PC-9 (cell line): ENCODE measurements around the gene RNF114. TPM values are rescaled to one million over a fixed set of nuclear protein-coding genes. Genes with fewer than 3 reads are reported as not detected.
"Not testable (repeated sequence)": the region's sequence is repeated elsewhere in the genome, so short reads cannot be mapped to it uniquely, and the experiment has no call there.

ENCODE experiments used
- BruUV-seq: library from RNA; stranded (reverse); fragments of 400-500 nt; replicated peaks from 2 replicates; lab custom pipeline; 2021; lab: Mats Ljungman, UMichigan
- CTCF ChIA-PET: fragments of 300-600 bp; sonication (Branson Sonifier 250); formaldehyde crosslinking; loops from one replicate; lab custom pipeline; 2022; ENCODE audit warnings: antibody characterized with exemption; lab: Charles Lee
- POLR2A ChIA-PET: fragments of 300-600 bp; sonication (Branson Sonifier 250); formaldehyde crosslinking; loops from one replicate; lab custom pipeline; 2022; ENCODE audit warnings: antibody characterized with exemption; ENCODE audit not compliant: unreplicated experiment; lab: Charles Lee
- DNase-seq, 2 experiments: peaks; one replicate each; pipeline versions ENCODE4 v3.0.0 to v3.0.0-alpha.2; 2015 to 2022; ENCODE audit warnings: mixed read lengths in 1 of 2
- H2AFZ ChIP-seq: fragments of 200-600 bp; sonication (generic); 2 replicates; pipeline ENCODE4 v1.8.1; 2017; ENCODE audit warnings: antibody characterized with exemption
- H3F3A ChIP-seq: fragments of 200-600 bp; sonication (generic); 2 replicates; pipeline ENCODE4 v1.8.1; 2017; ENCODE audit warnings: antibody characterized with exemption, mild to moderate bottlenecking, low read depth; ENCODE audit not compliant: insufficient read depth
- H3K27ac ChIP-seq: fragments of 200-600 bp; sonication (generic); 2 replicates; pipeline ENCODE4 v1.6.1; 2016; ENCODE audit warnings: mixed run types
- H3K27me3 ChIP-seq: fragments of 200-600 bp; sonication (generic); 2 replicates; pipeline ENCODE4 v1.6.1; 2016; ENCODE audit warnings: low read depth, mixed run types; ENCODE audit not compliant: insufficient read depth
- H3K36me3 ChIP-seq: fragments of 200-600 bp; sonication (generic); 2 replicates; pipeline ENCODE4 v1.6.1; 2016; ENCODE audit warnings: low read depth, mixed run types
- H3K4me1 ChIP-seq: fragments of 200-600 bp; sonication (generic); replicated peaks from 2 replicates; pipeline ENCODE4 v1.6.1; 2016; ENCODE audit warnings: mixed run types; ENCODE audit not compliant: insufficient read depth
- H3K4me2 ChIP-seq: fragments of 200-600 bp; sonication (generic); 2 replicates; pipeline ENCODE4 v1.6.1; 2017; ENCODE audit warnings: mixed run types
- H3K4me3 ChIP-seq: fragments of 200-600 bp; sonication (generic); 2 replicates; pipeline ENCODE4 v1.6.1; 2016; ENCODE audit warnings: mixed run types
- H3K79me2 ChIP-seq: fragments of 200-600 bp; sonication (generic); 2 replicates; pipeline ENCODE4 v1.6.1; 2017; ENCODE audit warnings: low read depth, mixed run types
- H3K9me2 ChIP-seq: fragments of 200-600 bp; sonication (generic); 2 replicates; pipeline ENCODE4 v1.8.1; 2017; ENCODE audit warnings: mild to moderate bottlenecking; ENCODE audit not compliant: insufficient read depth
- H3K9me3 ChIP-seq: fragments of 200-600 bp; sonication (generic); 2 replicates; pipeline ENCODE4 v1.8.1; 2016; ENCODE audit warnings: low read depth; ENCODE audit not compliant: insufficient read depth
- H4K20me1 ChIP-seq: fragments of 200-600 bp; sonication (generic); 2 replicates; pipeline ENCODE4 v1.8.1; 2017; ENCODE audit not compliant: insufficient read depth
- EZH2 ChIP-seq: fragments of 200-600 bp; sonication (generic); IDR thresholded peaks from 2 replicates; pipeline ENCODE4 v1.8.0; 2017; ENCODE audit warnings: antibody characterized with exemption, low read depth
- intact Hi-C: fragments of 100-400 bp; cut with micrococcal nuclease; formaldehyde crosslinking; loops from one replicate; pipeline ENCODE4 v1.10.0; 2022; ENCODE audit not compliant: unreplicated experiment
- total RNA-seq: library from RNA; stranded (reverse); gene quantifications from 2 replicates; pipeline ENCODE4 v1.2.3, GENCODE V29; 2021
- TF ChIP-seq, protein P1 (sequence below): fragments of 200-600 bp; sonication (generic); conservative IDR thresholded peaks from 2 replicates; pipeline ENCODE4 v1.6.1; 2017; ENCODE audit warnings: mixed run types, antibody characterized with exemption, mild to moderate bottlenecking, moderate library complexity

The RNF114 gene
- total RNA-seq, 1 experiment from 2014 or later = 92.5 TPM

DNA sequence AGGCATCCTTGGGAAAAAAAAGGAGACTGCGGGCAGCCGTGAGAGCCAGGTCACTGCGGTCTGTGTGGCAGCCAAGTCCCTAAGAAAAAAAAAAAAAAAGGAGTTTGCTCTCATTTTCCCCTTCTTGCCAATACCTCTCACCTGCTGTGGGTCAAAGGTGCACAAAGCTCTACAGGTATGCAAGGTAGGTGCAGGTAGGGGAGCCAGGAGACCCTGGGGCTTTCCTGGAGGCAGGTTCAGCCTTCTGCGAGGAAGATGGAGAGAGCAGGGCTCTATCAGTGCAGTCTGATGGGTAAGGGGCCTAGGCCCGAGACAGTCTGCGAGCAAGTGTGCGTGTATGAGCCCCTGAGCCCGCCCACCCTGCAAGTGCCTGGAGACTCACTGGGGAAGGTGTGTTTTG lies 34.3 kb downstream of the RNF114 start:
- Histone ChIP-seq H3K4me3 (no peak overlapping the region), H3K4me1 (peaks cover 33% of the 10 kb centered on the region), H3K27ac (no peak overlapping the region), H3K4me2 (peak overlapping the region; percentile 62), H3K9me3 (no peaks in the 10 kb centered on the region), H3K79me2 (no peaks in the 10 kb centered on the region), H3K27me3 (no peaks in the 10 kb centered on the region), H3K9me2 (no peaks in the 10 kb centered on the region), H2AFZ (no peak overlapping the region), H3F3A (peaks cover 22% of the 10 kb centered on the region), H4K20me1 (no peaks in the 10 kb centered on the region), H3K36me3 (no peaks in the 10 kb centered on the region)
- TF ChIP-seq EZH2 = no peak
- TF ChIP-seq, protein P1, sequence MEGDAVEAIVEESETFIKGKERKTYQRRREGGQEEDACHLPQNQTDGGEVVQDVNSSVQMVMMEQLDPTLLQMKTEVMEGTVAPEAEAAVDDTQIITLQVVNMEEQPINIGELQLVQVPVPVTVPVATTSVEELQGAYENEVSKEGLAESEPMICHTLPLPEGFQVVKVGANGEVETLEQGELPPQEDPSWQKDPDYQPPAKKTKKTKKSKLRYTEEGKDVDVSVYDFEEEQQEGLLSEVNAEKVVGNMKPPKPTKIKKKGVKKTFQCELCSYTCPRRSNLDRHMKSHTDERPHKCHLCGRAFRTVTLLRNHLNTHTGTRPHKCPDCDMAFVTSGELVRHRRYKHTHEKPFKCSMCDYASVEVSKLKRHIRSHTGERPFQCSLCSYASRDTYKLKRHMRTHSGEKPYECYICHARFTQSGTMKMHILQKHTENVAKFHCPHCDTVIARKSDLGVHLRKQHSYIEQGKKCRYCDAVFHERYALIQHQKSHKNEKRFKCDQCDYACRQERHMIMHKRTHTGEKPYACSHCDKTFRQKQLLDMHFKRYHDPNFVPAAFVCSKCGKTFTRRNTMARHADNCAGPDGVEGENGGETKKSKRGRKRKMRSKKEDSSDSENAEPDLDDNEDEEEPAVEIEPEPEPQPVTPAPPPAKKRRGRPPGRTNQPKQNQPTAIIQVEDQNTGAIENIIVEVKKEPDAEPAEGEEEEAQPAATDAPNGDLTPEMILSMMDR = no peak
- ChIA-PET POLR2A (interaction anchor here (0.6 to 0.7 kb wide), 2 partner anchors 246 to 818 kb away, joined by 3 to 5 read pairs; no protein-coding TSS in a partner anchor), CTCF (interaction anchor here (0.6 to 0.9 kb wide), 4 partner anchors 101 to 823 kb away, joined by 3 to 7 read pairs (median 4); no protein-coding TSS in a partner anchor)
- no TSS peak for BruUV-seq
- DNase-seq = peak in 1 of 2 experiments; percentile 33
- intact Hi-C loops = no loop called here

DNA sequence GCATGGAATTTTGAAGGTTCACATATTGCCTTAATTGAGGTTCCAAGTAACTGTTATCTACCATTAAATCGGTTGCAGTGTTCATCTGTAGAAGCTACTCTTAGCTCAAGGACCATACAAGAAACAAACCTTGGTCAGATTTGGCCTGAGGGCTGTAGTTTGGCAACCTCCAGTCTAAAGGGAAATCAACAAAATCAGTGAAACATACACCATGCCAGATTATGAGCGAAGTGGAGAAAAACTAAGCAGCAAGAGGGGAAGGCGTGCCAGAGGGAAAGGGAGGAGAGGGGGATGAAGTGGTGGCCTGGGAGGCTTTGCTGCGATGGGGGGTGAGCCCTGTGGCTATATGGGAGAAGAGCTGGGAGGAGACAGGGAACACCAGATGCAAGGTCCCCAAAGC lies 37.8 kb downstream of the RNF114 start:
- no peaks in the 10 kb centered on the region for H3K36me3 ChIP-seq
- DNase-seq = no peak
- H3K4me1 ChIP-seq = peaks cover 30% of the 10 kb centered on the region
- H3K9me3 ChIP-seq = no peaks in the 10 kb centered on the region
- no peak overlapping the region for H3K4me2 ChIP-seq
- ChIA-PET POLR2A (no interaction called here), CTCF (interaction anchor here (1.0 kb wide), 1 partner anchor 97 kb away, joined by 3 read pairs; no protein-coding TSS in a partner anchor)
- TF ChIP-seq, protein P1 = no peak
- no peak for TF ChIP-seq EZH2
- H4K20me1 ChIP-seq = no peaks in the 10 kb centered on the region
- no peak overlapping the region for H3K27ac ChIP-seq
- H3F3A ChIP-seq = peaks cover 21% of the 10 kb centered on the region
- H3K27me3 ChIP-seq = no peaks in the 10 kb centered on the region
- no peak overlapping the region for H3K4me3 ChIP-seq
- intact Hi-C loops = no loop called here
- BruUV-seq = no TSS peak
- H3K9me2 ChIP-seq = no peaks in the 10 kb centered on the region
- no peaks in the 10 kb centered on the region for H3K79me2 ChIP-seq
- H2AFZ ChIP-seq = no peak overlapping the region

DNA sequence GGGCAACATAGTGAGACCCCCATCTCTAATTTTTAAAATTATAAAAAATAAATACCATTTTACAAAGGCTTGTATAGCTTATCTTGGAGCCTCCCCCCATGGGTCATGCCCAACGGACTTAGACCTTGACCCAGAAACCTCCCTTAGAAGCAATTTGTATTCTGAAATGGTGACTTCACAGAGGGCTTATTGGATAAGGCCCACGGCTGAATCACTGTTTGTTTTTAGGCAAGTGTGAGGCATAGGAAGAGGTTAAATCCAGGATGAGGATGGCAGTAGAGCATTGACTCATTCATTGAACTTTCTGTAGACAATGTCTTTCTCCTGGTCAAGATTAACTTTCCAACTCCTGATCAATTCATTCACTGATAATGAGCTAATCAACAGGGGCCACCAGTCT lies 40.3 kb downstream of the RNF114 start:
- no TSS peak for BruUV-seq
- intact Hi-C loops = no loop called here

DNA sequence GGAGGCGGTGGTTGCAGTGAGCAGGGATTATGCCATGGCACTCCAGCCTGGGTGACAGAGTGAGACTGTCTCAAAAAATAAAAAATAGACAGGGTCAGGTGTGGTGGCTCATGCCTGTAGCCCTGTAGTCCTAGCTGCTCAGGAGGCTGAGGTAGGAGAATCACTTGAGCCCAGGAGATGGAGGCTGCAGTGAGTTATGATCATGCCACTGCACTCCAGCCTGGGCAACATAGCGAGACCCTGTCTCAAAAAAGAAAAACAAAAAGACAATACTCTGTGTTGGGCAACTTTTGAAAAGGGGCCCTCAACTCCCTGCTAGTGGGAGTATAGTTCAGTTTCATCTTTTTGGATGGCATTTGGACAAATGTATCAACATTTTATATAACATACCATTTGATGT lies 41.5 kb downstream of the RNF114 start:
- H3K4me2 ChIP-seq, POLR2A ChIA-PET: not testable (repeated sequence)

More for the DNA sequence above, 40.3 kb downstream of the RNF114 start:
- Histone ChIP-seq H3K4me2 (no peak overlapping the region), H3K4me1 (peaks cover 9% of the 10 kb centered on the region), H3K9me3 (no peaks in the 10 kb centered on the region), H3K79me2 (no peaks in the 10 kb centered on the region), H3K36me3 (no peaks in the 10 kb centered on the region), H2AFZ (no peak overlapping the region), H3K27ac (0 out of 2 replicates have a peak overlapping the region, but pooled peaks have one; percentile 5), H3K4me3 (no peak overlapping the region), H4K20me1 (no peaks in the 10 kb centered on the region), H3F3A (peaks cover 19% of the 10 kb centered on the region), H3K27me3 (no peaks in the 10 kb centered on the region), H3K9me2 (no peaks in the 10 kb centered on the region)
- POLR2A ChIA-PET = no interaction called here
- peak in 1 of 2 experiments; percentile 69 for DNase-seq
- TF ChIP-seq, protein P1 = no peak
- TF ChIP-seq EZH2 = no peak
- CTCF ChIA-PET = no interaction called here

More for the DNA sequence above, 41.5 kb downstream of the RNF114 start:
- H3F3A ChIP-seq = peaks cover 18% of the 10 kb centered on the region
- not testable (repeated sequence) for H3K27me3 ChIP-seq, H3K36me3 ChIP-seq, H3K4me3 ChIP-seq, H3K9me2 ChIP-seq, H2AFZ ChIP-seq, H3K9me3 ChIP-seq, BruUV-seq, H3K27ac ChIP-seq, H4K20me1 ChIP-seq, H3K79me2 ChIP-seq
- CTCF ChIA-PET = interaction anchor here (2.0 kb wide), 1 partner anchor 93 kb away, joined by 31 read pairs; no protein-coding TSS in a partner anchor
- H3K4me1 ChIP-seq = peaks cover 12% of the 10 kb centered on the region
- intact Hi-C loops = loop anchor here (2.0 kb wide), 1 partner anchor 93 kb away; no protein-coding TSS in a partner anchor
- peak in 1 of 2 experiments; percentile 17 for DNase-seq
